ENCODE measurements around the gene ANGPTL7.

DNA sequence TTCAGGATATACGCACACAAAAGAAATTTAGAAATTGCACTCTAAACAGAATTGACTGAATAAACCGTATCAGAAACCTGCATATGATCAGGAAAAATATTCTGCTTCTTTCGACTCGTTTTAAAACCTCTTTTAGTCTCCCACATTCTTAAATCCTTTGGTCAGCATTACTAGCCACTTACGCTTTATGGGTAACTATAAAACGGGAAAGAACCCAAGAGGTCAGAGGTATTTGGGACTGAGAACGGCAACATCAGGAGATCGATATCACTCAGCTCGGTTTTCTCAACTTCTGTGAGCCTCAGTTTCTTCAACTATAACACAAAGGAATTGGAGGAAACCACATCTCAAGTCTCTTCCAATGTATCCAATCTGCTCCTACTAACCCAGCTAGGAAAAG is 36.4 kb upstream of the ANGPTL7 start:
- TF ChIP-seq ESRRA (IDR thresholded peaks at IDR 0.05; ENCODE audit: borderline replicate concordance, low read length) = no peak
- TF ChIP-seq NR3C1 (IDR thresholded peaks at IDR 0.05) = no peak
- TF ChIP-seq POLR2A (IDR thresholded peaks at IDR 0.05; ENCODE audit: low read length) = no peak
- TF ChIP-seq, protein P1, sequence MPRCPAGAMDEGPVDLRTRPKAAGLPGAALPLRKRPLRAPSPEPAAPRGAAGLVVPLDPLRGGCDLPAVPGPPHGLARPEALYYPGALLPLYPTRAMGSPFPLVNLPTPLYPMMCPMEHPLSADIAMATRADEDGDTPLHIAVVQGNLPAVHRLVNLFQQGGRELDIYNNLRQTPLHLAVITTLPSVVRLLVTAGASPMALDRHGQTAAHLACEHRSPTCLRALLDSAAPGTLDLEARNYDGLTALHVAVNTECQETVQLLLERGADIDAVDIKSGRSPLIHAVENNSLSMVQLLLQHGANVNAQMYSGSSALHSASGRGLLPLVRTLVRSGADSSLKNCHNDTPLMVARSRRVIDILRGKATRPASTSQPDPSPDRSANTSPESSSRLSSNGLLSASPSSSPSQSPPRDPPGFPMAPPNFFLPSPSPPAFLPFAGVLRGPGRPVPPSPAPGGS (IDR thresholded peaks at IDR 0.05) = no peak
- TF ChIP-seq, protein P2, sequence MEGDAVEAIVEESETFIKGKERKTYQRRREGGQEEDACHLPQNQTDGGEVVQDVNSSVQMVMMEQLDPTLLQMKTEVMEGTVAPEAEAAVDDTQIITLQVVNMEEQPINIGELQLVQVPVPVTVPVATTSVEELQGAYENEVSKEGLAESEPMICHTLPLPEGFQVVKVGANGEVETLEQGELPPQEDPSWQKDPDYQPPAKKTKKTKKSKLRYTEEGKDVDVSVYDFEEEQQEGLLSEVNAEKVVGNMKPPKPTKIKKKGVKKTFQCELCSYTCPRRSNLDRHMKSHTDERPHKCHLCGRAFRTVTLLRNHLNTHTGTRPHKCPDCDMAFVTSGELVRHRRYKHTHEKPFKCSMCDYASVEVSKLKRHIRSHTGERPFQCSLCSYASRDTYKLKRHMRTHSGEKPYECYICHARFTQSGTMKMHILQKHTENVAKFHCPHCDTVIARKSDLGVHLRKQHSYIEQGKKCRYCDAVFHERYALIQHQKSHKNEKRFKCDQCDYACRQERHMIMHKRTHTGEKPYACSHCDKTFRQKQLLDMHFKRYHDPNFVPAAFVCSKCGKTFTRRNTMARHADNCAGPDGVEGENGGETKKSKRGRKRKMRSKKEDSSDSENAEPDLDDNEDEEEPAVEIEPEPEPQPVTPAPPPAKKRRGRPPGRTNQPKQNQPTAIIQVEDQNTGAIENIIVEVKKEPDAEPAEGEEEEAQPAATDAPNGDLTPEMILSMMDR (IDR thresholded peaks at IDR 0.05) = no peak
- TF ChIP-seq RAD21 (conservative IDR thresholded peaks at IDR 0.05 in 1 of 2, IDR thresholded peaks at IDR 0.05 in 1 of 2) = no peak
- no peak for TF ChIP-seq JUN (IDR thresholded peaks at IDR 0.05)
- TF ChIP-seq NPAS2 (CRISPR knock-in tag; IDR thresholded peaks at IDR 0.05; ENCODE audit: borderline replicate concordance) = no peak
- no peak for TF ChIP-seq CBX2 (IDR thresholded peaks at IDR 0.05; ENCODE audit: borderline replicate concordance, low read depth)
- TF ChIP-seq RFX5 (IDR thresholded peaks at IDR 0.05) = no peak
- TF ChIP-seq CEBPB (IDR thresholded peaks at IDR 0.05) = no peak
- TF ChIP-seq FOSL2 (IDR thresholded peaks at IDR 0.05) = no peak
- no peak for TF ChIP-seq FOSL2 (CRISPR knock-in tag; IDR thresholded peaks at IDR 0.05)

Measured in A549 (cell line).